NT2/D1 (cell line): ENCODE measurements around the gene ERI3.

Experiments used
- DNase-seq: peaks from one replicate; pipeline ENCODE4 v3.0.0-alpha.2; 2011; ENCODE audit warnings: low read depth, low spot score
- H3K27me3 ChIP-seq: 2 replicates; pipeline ENCODE4 v1.6.0; 2011; ENCODE audit warnings: mild to moderate bottlenecking; ENCODE audit not compliant: insufficient read length, insufficient read depth
- H3K36me3 ChIP-seq: 2 replicates; pipeline ENCODE4 v1.6.1; 2011; ENCODE audit warnings: mild to moderate bottlenecking, low read length, mixed read lengths; ENCODE audit not compliant: insufficient read depth, insufficient read length
- H3K4me1 ChIP-seq: 2 replicates; pipeline ENCODE4 v1.5.1; 2011; ENCODE audit not compliant: insufficient read depth, insufficient read length
- H3K4me3 ChIP-seq: 2 replicates; pipeline ENCODE4 v1.5.1; 2011; ENCODE audit warnings: low read depth; ENCODE audit not compliant: insufficient read length
- H3K9ac ChIP-seq: 2 replicates; pipeline ENCODE4 v1.6.0; 2011; ENCODE audit warnings: low read depth; ENCODE audit not compliant: insufficient read length
- H3K9me3 ChIP-seq: 2 replicates; pipeline ENCODE4 v1.5.1; 2011; ENCODE audit warnings: mild to moderate bottlenecking, low read length; ENCODE audit not compliant: insufficient read depth
- SUZ12 ChIP-seq: IDR thresholded peaks from 2 replicates; pipeline ENCODE4 v1.6.1; 2011; ENCODE audit not compliant: insufficient read length, insufficient read depth; ENCODE audit errors: extremely low read depth
- YY1 ChIP-seq: IDR thresholded peaks from 2 replicates; pipeline ENCODE4 v1.6.1; 2011; ENCODE audit not compliant: insufficient read length, insufficient read depth
- ZNF274 ChIP-seq: IDR thresholded peaks from 2 replicates; pipeline ENCODE4 v1.6.1; 2011; ENCODE audit warnings: mild to moderate bottlenecking, low read depth, low read length

The ERI3 gene

GRCh38 chr1:44263568-44264450, 91.2 kb downstream of the ERI3 start:
- DNase-seq, result no peak
- TF ChIP-seq ZNF274 (no peak), YY1 (no peak), SUZ12 (no peak)
- Histone ChIP-seq H3K9me3 (no peaks in the 10 kb centered on the region), H3K4me1 (peaks cover 8% of the 10 kb centered on the region), H3K36me3 (peaks cover 11% of the 10 kb centered on the region), H3K9ac (no peak overlapping the region), H3K27me3 (no peaks in the 10 kb centered on the region), H3K4me3 (no peak overlapping the region)

GRCh38 chr1:44262816-44263567, 92.1 kb downstream of the ERI3 start:
- no peak overlapping the region for H3K9ac ChIP-seq
- H3K36me3 ChIP-seq, result peaks cover 11% of the 10 kb centered on the region
- no peak overlapping the region for H3K4me3 ChIP-seq
- TF ChIP-seq ZNF274, result no peak
- TF ChIP-seq YY1, result no peak
- no peak for TF ChIP-seq SUZ12
- H3K9me3 ChIP-seq, result no peaks in the 10 kb centered on the region
- peaks cover 8% of the 10 kb centered on the region for H3K4me1 ChIP-seq
- DNase-seq, result no peak
- no peaks in the 10 kb centered on the region for H3K27me3 ChIP-seq

GRCh38 chr1:44262414-44262813, 92.6 kb downstream of the ERI3 start:
- Histone ChIP-seq H3K27me3 (no peaks in the 10 kb centered on the region), H3K4me3 (no peak overlapping the region), H3K9ac (no peak overlapping the region), H3K4me1 (peaks cover 10% of the 10 kb centered on the region), H3K9me3 (no peaks in the 10 kb centered on the region), H3K36me3 (peaks cover 15% of the 10 kb centered on the region)
- DNase-seq, result no peak
- no peak for TF ChIP-seq YY1
- no peak for TF ChIP-seq ZNF274
- no peak for TF ChIP-seq SUZ12

- DNase-seq, result no peak
- Histone ChIP-seq H3K9me3 (no peaks in the 10 kb centered on the region), H3K4me1 (peaks cover 13% of the 10 kb centered on the region), H3K4me3 (no peak overlapping the region), H3K9ac (no peak overlapping the region), H3K27me3 (no peaks in the 10 kb centered on the region), H3K36me3 (peaks cover 18% of the 10 kb centered on the region)
- no peak for TF ChIP-seq ZNF274
These were observed 93.1 kb downstream of the ERI3 start for GRCh38 chr1:44261962-44262361.

- peak; percentile 32 for DNase-seq
- Histone ChIP-seq H3K4me3 (no peak overlapping the region), H3K9ac (no peak overlapping the region), H3K27me3 (no peaks in the 10 kb centered on the region), H3K36me3 (peaks cover 24% of the 10 kb centered on the region), H3K9me3 (no peaks in the 10 kb centered on the region), H3K4me1 (peaks cover 13% of the 10 kb centered on the region)
- TF ChIP-seq YY1 (no peak), SUZ12 (no peak), ZNF274 (no peak)
These were observed 93.8 kb downstream of the ERI3 start for GRCh38 chr1:44261171-44261817.

GRCh38 chr1:44260792-44261170, 94.3 kb downstream of the ERI3 start:
- H3K9ac ChIP-seq, result no peak overlapping the region
- DNase-seq, result no peak
- H3K36me3 ChIP-seq, result peaks cover 29% of the 10 kb centered on the region
- H3K4me3 ChIP-seq, result no peak overlapping the region
- H3K9me3 ChIP-seq, result no peaks in the 10 kb centered on the region
- H3K27me3 ChIP-seq, result no peaks in the 10 kb centered on the region
- H3K4me1 ChIP-seq, result peaks cover 13% of the 10 kb centered on the region
- no peak for TF ChIP-seq YY1
- no peak for TF ChIP-seq SUZ12
- TF ChIP-seq ZNF274, result no peak

- no peak overlapping the region for H3K9ac ChIP-seq
- H3K4me3 ChIP-seq, result no peak overlapping the region
- no peak for TF ChIP-seq ZNF274
- TF ChIP-seq SUZ12, result no peak
- no peak for TF ChIP-seq YY1
- no peak for DNase-seq
- H3K4me1 ChIP-seq, result peaks cover 13% of the 10 kb centered on the region
- no peaks in the 10 kb centered on the region for H3K27me3 ChIP-seq
- peaks cover 28% of the 10 kb centered on the region for H3K36me3 ChIP-seq
- no peaks in the 10 kb centered on the region for H3K9me3 ChIP-seq
These were observed 96.0 kb downstream of the ERI3 start for GRCh38 chr1:44259090-44259489.
